ENCODE data around the gene MEGF11. TPM values are rescaled to one million over a fixed set of nuclear protein-coding genes. Genes with fewer than 3 reads are reported as not detected.
"Not testable (repeated sequence)": the region's sequence is repeated elsewhere in the genome, so short reads cannot be mapped to it uniquely, and the experiment has no call there.

Gene MEGF11
- total RNA-seq, 4 donors from 2014 or later: not detected

DNA sequence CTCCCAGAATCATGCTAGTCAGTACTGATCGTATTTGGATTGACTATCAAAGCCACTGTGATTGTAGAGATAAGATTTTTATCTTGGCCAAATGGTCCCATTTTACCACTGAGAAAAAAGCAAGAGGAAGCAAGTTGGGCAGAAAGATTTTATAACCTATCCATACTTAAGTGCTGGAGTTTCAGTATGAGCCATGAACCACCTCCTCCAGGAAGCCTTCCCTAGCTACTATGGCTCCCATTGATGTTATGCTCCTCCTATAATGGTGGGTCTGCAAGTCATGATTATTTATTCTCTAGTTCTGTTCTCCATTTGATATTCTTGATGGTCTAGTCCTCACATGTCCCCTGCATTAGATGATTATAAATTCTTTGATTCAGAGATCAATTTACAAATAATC is 6.6 kb downstream of the MEGF11 start:
- TF ChIP-seq POLR2A (IDR thresholded peaks at IDR 0.05): no peak
- no peak for TF ChIP-seq CTCF (IDR thresholded peaks at IDR 0.05)
- intact Hi-C loops (cut with DNase I): no loop called here
- no peaks in the 10 kb centered on the region for H3K9me3 ChIP-seq
- H3K27ac ChIP-seq: no peak overlapping the region
- H3K27me3 ChIP-seq: peaks cover 0 to 61% (median 9%) of the 10 kb centered on the region in 4 donors
- no peak overlapping the region for H3K4me3 ChIP-seq
- no peaks in the 10 kb centered on the region for H3K36me3 ChIP-seq
- WGBS, 2 donors: 53 to 83% methylated on average over 1 of the region's 1 CpG
- no peak for DNase-seq
- H3K4me1 ChIP-seq: peaks cover 5 to 6% (median 5%) of the 10 kb centered on the region in 3 donors

- H3K4me3 ChIP-seq; H3K36me3 ChIP-seq; H3K27ac ChIP-seq; DNase-seq; intact Hi-C loops (cut with DNase I); H3K9me3 ChIP-seq; H3K4me1 ChIP-seq: not testable (repeated sequence)
- peaks cover 0 to 50% (median 3%) of the 10 kb centered on the region in 4 donors for H3K27me3 ChIP-seq
- 61 to 76% methylated on average over 4 to 5 of the region's 5 CpGs for whole genome bisulfite sequencing, 2 donors
Measured at GRCh38 chr15:66245832-66246231, 7.7 kb downstream of the MEGF11 start.

GRCh38 chr15:66241908-66242285 is 11.7 kb downstream of the MEGF11 start:
- no peaks in the 10 kb centered on the region for H3K9me3 ChIP-seq

GRCh38 chr15:66241087-66241907 is 12.3 kb downstream of the MEGF11 start:
- 73% methylated on average over 9 to 11 of the region's 12 CpGs for WGBS, 2 donors
- Histone ChIP-seq H3K9me3 (no peaks in the 10 kb centered on the region), H3K27me3 (peaks cover 0 to 45% (median 0%) of the 10 kb centered on the region in 4 donors), H3K4me3 (no peak overlapping the region), H3K36me3 (no peaks in the 10 kb centered on the region), H3K4me1 (no peaks in the 10 kb centered on the region), H3K27ac (no peak overlapping the region)
- intact Hi-C loops (cut with DNase I): no loop called here
- DNase-seq: no peak
- TF ChIP-seq CTCF (IDR thresholded peaks at IDR 0.05) (no peak), POLR2A (IDR thresholded peaks at IDR 0.05) (no peak)

More at GRCh38 chr15:66241908-66242285, 11.7 kb downstream of the MEGF11 start:
- 0 to 21% methylated on average over 1 of the region's 1 CpG for WGBS, 2 donors
- H3K27me3 ChIP-seq: peaks cover 0 to 39% (median 0%) of the 10 kb centered on the region in 4 donors
- intact Hi-C loops (cut with DNase I): no loop called here
- H3K36me3 ChIP-seq: no peaks in the 10 kb centered on the region
- TF ChIP-seq POLR2A (IDR thresholded peaks at IDR 0.05) (no peak), CTCF (IDR thresholded peaks at IDR 0.05) (no peak)
- H3K4me3 ChIP-seq: no peak overlapping the region
- H3K4me1 ChIP-seq: no peaks in the 10 kb centered on the region
- no peak for DNase-seq
- no peak overlapping the region for H3K27ac ChIP-seq

DNA sequence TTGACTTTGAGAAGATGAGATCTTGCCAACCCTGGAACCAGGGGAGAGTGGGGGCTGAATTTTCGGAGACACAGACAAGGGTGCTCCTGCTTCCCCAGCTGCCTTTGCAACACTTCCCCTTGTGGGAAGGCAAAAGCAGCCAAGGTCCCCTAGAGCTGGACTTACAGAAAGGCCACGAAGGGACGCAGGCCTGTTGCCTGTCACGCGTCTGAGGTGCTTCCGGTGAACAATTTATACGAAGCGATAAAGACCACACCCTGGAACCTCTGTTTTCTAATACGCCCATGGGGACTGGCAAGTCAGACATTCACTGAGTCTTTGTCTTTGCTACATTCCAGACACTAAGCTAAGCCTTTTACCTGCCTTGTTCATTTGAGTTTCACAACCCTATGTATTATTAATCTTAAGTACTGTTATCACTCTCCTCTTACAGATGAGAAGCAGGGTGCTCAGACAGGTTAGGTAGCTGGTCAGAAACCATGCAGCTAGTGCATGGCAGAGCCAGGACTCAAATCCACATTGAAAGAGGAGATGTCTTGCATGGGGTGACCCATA is 13.2 kb downstream of the MEGF11 start:
- H3K36me3 ChIP-seq: no peaks in the 10 kb centered on the region
- intact Hi-C loops (cut with DNase I): no loop called here
- H3K27me3 ChIP-seq: peaks cover 0 to 46% (median 0%) of the 10 kb centered on the region in 4 donors
- DNase-seq: no peak
- TF ChIP-seq POLR2A (IDR thresholded peaks at IDR 0.05) (no peak), CTCF (IDR thresholded peaks at IDR 0.05) (no peak)
- no peaks in the 10 kb centered on the region for H3K9me3 ChIP-seq
- H3K4me1 ChIP-seq: no peaks in the 10 kb centered on the region
- H3K27ac ChIP-seq: no peak overlapping the region
- 61 to 83% methylated on average over 9 of the region's 9 CpGs for WGBS, 2 donors
- no peak overlapping the region for H3K4me3 ChIP-seq
